Measurements from ENCODE around the gene SNAP47.

SNAP47 gene

GRCh38 chr1:227803933-227804332 is 68.7 kb downstream of the SNAP47 start:
- no peak for DNase-seq

GRCh38 chr1:227805606-227806197 is 70.5 kb downstream of the SNAP47 start:
- DNase-seq: no peak

GRCh38 chr1:227808566-227808965 is 73.3 kb downstream of the SNAP47 start:
- DNase-seq: no peak

DNA sequence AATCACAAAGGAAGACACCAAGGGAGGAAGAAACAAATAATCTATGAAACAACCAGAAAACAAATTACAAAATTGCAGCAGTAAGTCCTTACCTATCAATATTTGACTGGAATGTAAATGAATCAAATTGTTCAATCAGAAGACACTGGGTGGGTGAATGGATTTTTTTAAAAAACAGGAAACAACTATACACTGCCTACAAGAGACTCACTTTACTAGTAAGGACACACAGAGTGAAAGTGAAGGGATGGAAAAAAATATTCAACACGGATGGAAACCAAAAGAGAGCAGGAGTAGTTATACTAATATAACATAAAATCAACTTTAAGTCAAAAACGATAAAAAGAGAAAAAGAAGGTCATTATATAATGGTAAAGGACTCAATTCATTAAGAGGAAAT is 73.8 kb downstream of the SNAP47 start:
- DNase-seq: no peak

- DNase-seq: no peak
Measured at GRCh38 chr1:227813962-227814361, 78.7 kb downstream of the SNAP47 start.

- DNase-seq: no peak
Measured at GRCh38 chr1:227815468-227816409, 80.5 kb downstream of the SNAP47 start, which contains the start of gene PRSS38. Gene PRSS38, plus strand, starts transcription at chr1:227815675. Its CDS starts 42 bp downstream, at chr1:227815717.

DNA sequence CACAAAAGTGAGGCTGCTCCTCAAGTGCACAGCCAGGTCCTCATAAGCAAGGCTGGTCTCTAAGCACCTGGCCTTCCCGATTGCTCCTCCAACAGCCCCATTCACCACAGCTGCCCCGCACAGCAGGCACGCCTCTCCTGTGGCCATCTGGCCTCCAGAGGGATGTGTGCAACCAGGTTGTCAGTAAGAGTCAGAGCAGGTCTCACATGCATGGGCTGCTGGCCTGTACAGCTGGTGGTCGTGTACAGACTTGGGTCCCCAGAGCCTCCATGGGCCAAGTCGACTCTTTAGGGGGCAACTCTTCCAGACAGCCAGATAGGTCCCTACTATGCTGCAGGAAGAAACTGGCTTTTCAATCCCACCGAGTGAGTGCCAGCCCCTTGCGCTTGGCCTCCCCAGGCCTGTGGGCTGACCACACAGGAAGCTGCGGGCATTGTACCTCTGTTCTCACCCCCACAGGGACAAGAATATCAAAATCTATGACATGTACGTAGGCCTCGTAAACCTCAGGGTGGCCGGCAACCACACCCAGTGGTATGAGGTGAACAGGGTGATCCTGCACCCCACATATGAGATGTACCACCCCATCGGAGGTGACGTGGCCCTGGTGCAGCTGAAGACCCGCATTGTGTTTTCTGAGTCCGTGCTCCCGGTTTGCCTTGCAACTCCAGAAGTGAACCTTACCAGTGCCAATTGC is 81.7 kb downstream of the SNAP47 start:
- DNase-seq: no peak

- DNase-seq: no peak
Measured at GRCh38 chr1:227823537-227823936, 88.3 kb downstream of the SNAP47 start.

DNA sequence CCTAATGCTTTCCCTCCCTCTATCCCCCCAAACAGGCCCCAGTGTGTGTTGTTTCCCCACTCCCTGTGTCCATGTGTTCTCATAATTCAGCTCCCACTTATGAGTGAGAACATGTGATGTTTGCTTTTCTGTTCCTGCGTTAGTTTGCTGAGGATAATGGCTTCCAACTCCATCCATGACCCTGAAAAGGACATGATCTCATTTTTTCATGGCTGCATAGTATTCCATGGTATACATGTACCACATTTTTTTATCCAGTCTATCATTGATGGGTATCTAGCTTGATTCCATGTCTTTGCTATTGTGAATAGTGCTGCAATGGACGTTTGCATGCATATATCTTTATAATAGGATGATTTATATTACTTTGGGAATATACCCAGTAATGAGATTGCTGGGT is 89.0 kb downstream of the SNAP47 start:
- DNase-seq: no peak

DNA sequence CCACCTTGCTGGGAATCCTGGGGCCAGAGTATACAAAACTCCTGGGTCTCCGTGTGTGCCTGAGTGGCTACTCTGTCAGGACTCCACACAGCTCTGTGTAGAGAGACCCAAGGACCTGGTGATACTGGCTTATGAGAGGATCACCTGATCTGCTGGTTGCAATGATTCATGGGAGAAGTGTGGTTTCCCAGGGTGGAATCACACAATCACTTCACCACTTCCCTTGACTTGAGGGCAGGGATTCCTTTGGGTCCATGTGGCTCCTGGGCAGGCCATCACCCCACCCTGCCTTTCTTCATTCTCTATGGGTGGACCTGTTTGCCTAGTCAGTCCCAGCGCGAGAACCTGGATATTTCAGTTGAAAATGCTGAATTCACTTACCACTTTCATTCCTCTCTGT is 93.6 kb downstream of the SNAP47 start:
- DNase-seq: no peak
